Measurements from ENCODE around the gene FGF13.
A peak's percentile ranks its signal among the peaks of the same experiment; 100 is the strongest.

FGF13 gene

GRCh38 chrX:138754861-138755260 lies 43.3 kb upstream of the FGF13 start:
- no peak for TF ChIP-seq EZH2 (IDR thresholded peaks at IDR 0.05; ENCODE audit: borderline replicate concordance, low read length)
- no peak for TF ChIP-seq CTCF (IDR thresholded peaks at IDR 0.05; ENCODE audit: low read length)
- H3K79me2 ChIP-seq (ENCODE audit: insufficient read depth, low read length), result no peaks in the 10 kb centered on the region
- no peaks in the 10 kb centered on the region for H3K9me2 ChIP-seq (ENCODE audit: low read depth, low read length)
- no peaks in the 10 kb centered on the region for H4K20me1 ChIP-seq (ENCODE audit: insufficient read depth, low read length)
- H3K36me3 ChIP-seq (ENCODE audit: insufficient read depth, low read length), result no peaks in the 10 kb centered on the region
- H3K9ac ChIP-seq (ENCODE audit: low read length), result no peak overlapping the region
- no peak overlapping the region for H3K27ac ChIP-seq (ENCODE audit: low read depth, low read length, poor library complexity, severe bottlenecking)
- no peaks in the 10 kb centered on the region for H3K9me3 ChIP-seq (ENCODE audit: low read length)
- H2AFZ ChIP-seq (ENCODE audit: low read length), result no peak overlapping the region
- no peaks in the 10 kb centered on the region for H3K4me1 ChIP-seq (ENCODE audit: insufficient read depth, low read length, severe bottlenecking)
- no peak overlapping the region for H3K4me3 ChIP-seq (ENCODE audit: low read depth, low read length, poor library complexity, severe bottlenecking)
- H3K4me2 ChIP-seq (ENCODE audit: low read length), result no peak overlapping the region
- no peaks in the 10 kb centered on the region for H3F3A ChIP-seq (ENCODE audit: insufficient read depth, low read length)
- no peaks in the 10 kb centered on the region for H3K27me3 ChIP-seq (ENCODE audit: insufficient read depth, low read length)

- H3K27ac ChIP-seq (ENCODE audit: low read depth, low read length, poor library complexity, severe bottlenecking), result no peak overlapping the region
These were observed 37.0 kb upstream of the FGF13 start for GRCh38 chrX:138748480-138748879.

GRCh38 chrX:138745196-138745595 lies 33.7 kb upstream of the FGF13 start:
- H3F3A ChIP-seq (ENCODE audit: insufficient read depth, low read length), result no peaks in the 10 kb centered on the region
- H3K27ac ChIP-seq (ENCODE audit: low read depth, low read length, poor library complexity, severe bottlenecking), result no peak overlapping the region
- no peaks in the 10 kb centered on the region for H3K27me3 ChIP-seq (ENCODE audit: insufficient read depth, low read length)
- H3K79me2 ChIP-seq (ENCODE audit: insufficient read depth, low read length), result no peaks in the 10 kb centered on the region
- peak; percentile 46 for TF ChIP-seq CTCF (IDR thresholded peaks at IDR 0.05; ENCODE audit: low read length)
- no peak for TF ChIP-seq EZH2 (IDR thresholded peaks at IDR 0.05; ENCODE audit: borderline replicate concordance, low read length)
- H3K4me2 ChIP-seq (ENCODE audit: low read length), result no peak overlapping the region
- H3K4me3 ChIP-seq (ENCODE audit: low read depth, low read length, poor library complexity, severe bottlenecking), result no peak overlapping the region
- no peaks in the 10 kb centered on the region for H3K9me2 ChIP-seq (ENCODE audit: low read depth, low read length)
- H3K36me3 ChIP-seq (ENCODE audit: insufficient read depth, low read length), result no peaks in the 10 kb centered on the region
- no peak overlapping the region for H3K9ac ChIP-seq (ENCODE audit: low read length)
- no peaks in the 10 kb centered on the region for H3K4me1 ChIP-seq (ENCODE audit: insufficient read depth, low read length, severe bottlenecking)
- H2AFZ ChIP-seq (ENCODE audit: low read length), result no peak overlapping the region
- H3K9me3 ChIP-seq (ENCODE audit: low read length), result no peaks in the 10 kb centered on the region
- H4K20me1 ChIP-seq (ENCODE audit: insufficient read depth, low read length), result no peaks in the 10 kb centered on the region

More at GRCh38 chrX:138748480-138748879, 37.0 kb upstream of the FGF13 start:
- no peak for TF ChIP-seq EZH2 (IDR thresholded peaks at IDR 0.05; ENCODE audit: borderline replicate concordance, low read length)
- TF ChIP-seq CTCF (IDR thresholded peaks at IDR 0.05; ENCODE audit: low read length), result peak; percentile 42; the same call in 1 of the 2 replicates
- H3K36me3 ChIP-seq (ENCODE audit: insufficient read depth, low read length), result no peaks in the 10 kb centered on the region
- no peaks in the 10 kb centered on the region for H3K4me1 ChIP-seq (ENCODE audit: insufficient read depth, low read length, severe bottlenecking)
- H3K27me3 ChIP-seq (ENCODE audit: insufficient read depth, low read length), result no peaks in the 10 kb centered on the region
- no peaks in the 10 kb centered on the region for H4K20me1 ChIP-seq (ENCODE audit: insufficient read depth, low read length)
- no peak overlapping the region for H3K9ac ChIP-seq (ENCODE audit: low read length)
- no peaks in the 10 kb centered on the region for H3K9me2 ChIP-seq (ENCODE audit: low read depth, low read length)
- no peak overlapping the region for H3K4me2 ChIP-seq (ENCODE audit: low read length)
- H3K79me2 ChIP-seq (ENCODE audit: insufficient read depth, low read length), result no peaks in the 10 kb centered on the region
- H2AFZ ChIP-seq (ENCODE audit: low read length), result no peak overlapping the region
- H3F3A ChIP-seq (ENCODE audit: insufficient read depth, low read length), result no peaks in the 10 kb centered on the region
- H3K9me3 ChIP-seq (ENCODE audit: low read length), result no peaks in the 10 kb centered on the region
- H3K4me3 ChIP-seq (ENCODE audit: low read depth, low read length, poor library complexity, severe bottlenecking), result no peak overlapping the region

Measured in OCI-LY1 (cell line).